Endothelial cell of umbilical vein (primary cell): ENCODE measurements around the gene NUBPL.

Experiments used
- CTCF ChIP-seq, 2 donors: IDR thresholded peaks; 1 replicate in 1 of 2; 2 replicates in 1 of 2; pipeline ENCODE4 v1.5.1; 2011; ENCODE audit warnings: low read length in 2 of 2, mild to moderate bottlenecking in 2 of 2, moderate library complexity in 2 of 2, control low read depth in 1 of 2, inconsistent platforms in 1 of 2, low read depth in 1 of 2; ENCODE audit not compliant: insufficient read depth in 1 of 2; ENCODE audit errors: extremely low read depth in 1 of 2
- EZH2 ChIP-seq: IDR thresholded peaks from 2 replicates; pipeline ENCODE4 v1.6.1; 2012; ENCODE audit warnings: borderline replicate concordance, low read depth, mild to moderate bottlenecking, moderate library complexity, low read length, inconsistent platforms; ENCODE audit not compliant: severe bottlenecking
- JUN ChIP-seq: IDR thresholded peaks from 2 replicates; pipeline ENCODE4 v1.6.1; 2011; ENCODE audit warnings: borderline replicate concordance, low read depth; ENCODE audit not compliant: insufficient read length, insufficient read depth
- MAX ChIP-seq: IDR thresholded peaks from 2 replicates; pipeline ENCODE4 v1.6.1; 2011; ENCODE audit not compliant: insufficient read depth, insufficient read length
- MYC ChIP-seq: IDR thresholded peaks from one replicate; pipeline ENCODE4 v1.6.1; 2011; ENCODE audit warnings: mild to moderate bottlenecking, low read depth, low read length
- POLR2A ChIP-seq: IDR thresholded peaks from 2 replicates; pipeline ENCODE4 v1.6.1; 2012; ENCODE audit warnings: low read depth, mild to moderate bottlenecking, control low read depth, low read length
- POLR2AphosphoS5 ChIP-seq: IDR thresholded peaks from 2 replicates; pipeline ENCODE4 v1.6.1; 2012; ENCODE audit warnings: low read depth, mild to moderate bottlenecking, control low read depth, low read length, moderate library complexity; ENCODE audit not compliant: insufficient read depth

DNA sequence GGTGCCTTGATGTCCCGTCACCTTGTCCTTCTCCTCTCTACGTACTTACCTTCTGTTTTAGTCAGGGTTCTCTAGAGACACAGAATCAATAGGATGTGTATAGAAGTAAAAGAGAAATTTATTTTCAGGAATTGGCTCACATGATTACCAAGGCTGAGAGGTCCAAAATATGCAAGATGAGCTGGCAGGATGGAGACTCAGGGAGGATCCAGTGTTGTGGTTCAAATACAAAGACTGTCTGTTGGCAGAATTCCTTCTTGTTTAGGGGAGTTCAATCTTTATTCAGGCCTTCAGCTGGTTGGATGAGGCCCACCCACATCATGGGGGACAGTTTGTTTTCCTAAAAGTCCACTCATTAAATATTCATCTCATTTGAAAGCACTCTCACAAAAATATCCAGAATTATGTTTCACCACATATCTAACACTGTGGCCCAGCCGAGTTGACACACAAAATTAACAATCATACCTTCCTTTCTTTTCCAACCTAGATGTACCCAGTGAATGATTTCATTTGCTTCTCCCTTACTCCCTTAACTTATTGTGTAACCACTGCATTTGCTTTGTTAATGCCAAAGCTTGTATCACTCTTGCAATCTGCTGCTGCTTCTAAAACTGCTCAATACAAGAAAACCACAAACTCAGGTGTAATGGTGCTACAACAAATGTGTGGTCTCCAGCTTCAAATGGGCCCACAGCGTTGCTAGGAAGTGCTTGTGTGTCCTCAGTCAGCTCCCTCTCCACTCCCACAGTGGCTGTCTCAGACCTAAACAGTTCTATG, 320.5 kb downstream of the NUBPL start:
- no peak for TF ChIP-seq CTCF (IDR thresholded peaks at IDR 0.05; ENCODE audit: extremely low read depth in 1 of 2, insufficient read depth in 1 of 2, low read depth in 1 of 2, low read length in 2 of 2)
- TF ChIP-seq MAX = no peak
- no peak for TF ChIP-seq POLR2AphosphoS5
- TF ChIP-seq EZH2 = no peak
- TF ChIP-seq MYC = no peak
- no peak for TF ChIP-seq POLR2A
- no peak for TF ChIP-seq JUN
